GM12872 (cell line): Measurements from ENCODE around the gene OR1F1.

Experiments used
- CTCF ChIP-seq: IDR thresholded peaks from 3 replicates; pipeline ENCODE4 v1.5.1; 2011; ENCODE audit warnings: low read depth, mild to moderate bottlenecking, low read length, moderate library complexity; ENCODE audit not compliant: insufficient read depth

Gene OR1F1

GRCh38 chr16:3143189-3143588 lies 44.8 kb upstream of the OR1F1 start:
- no peak for TF ChIP-seq CTCF

GRCh38 chr16:3143598-3144320 lies 44.2 kb upstream of the OR1F1 start:
- TF ChIP-seq CTCF, result no peak

GRCh38 chr16:3144321-3144983 lies 43.6 kb upstream of the OR1F1 start:
- TF ChIP-seq CTCF, result no peak

- TF ChIP-seq CTCF, result no peak
Observed at GRCh38 chr16:3145151-3145550, 42.9 kb upstream of the OR1F1 start.

- TF ChIP-seq CTCF, result no peak
Observed at GRCh38 chr16:3145660-3146059, 42.3 kb upstream of the OR1F1 start.

- TF ChIP-seq CTCF, result no peak
Observed at GRCh38 chr16:3147046-3147756, 40.8 kb upstream of the OR1F1 start.

- no peak for TF ChIP-seq CTCF
Observed at GRCh38 chr16:3147757-3148104, 40.3 kb upstream of the OR1F1 start.
